Neural progenitor cell (in vitro differentiated cells): ENCODE measurements around the gene GABRB2. TPM values are rescaled to one million over a fixed set of nuclear protein-coding genes. Genes with fewer than 3 reads are reported as not detected.

Source experiments
- DNase-seq: peaks from one replicate; pipeline ENCODE4 v3.0.0-alpha.2; 2016; ENCODE audit warnings: low spot score
- H2AFZ ChIP-seq: fragments of 200-600 bp; sonication (generic); replicated peaks from 2 replicates; pipeline ENCODE4 v1.6.1; 2016; ENCODE audit warnings: antibody characterized with exemption
- H3F3A ChIP-seq: fragments of 200-600 bp; sonication (generic); 2 replicates; pipeline ENCODE4 v1.6.1; 2016; ENCODE audit warnings: antibody characterized with exemption, low read depth
- H3K27ac ChIP-seq: fragments of 200-600 bp; sonication (generic); 2 replicates; pipeline ENCODE4 v1.5.1; 2016; ENCODE audit warnings: mild to moderate bottlenecking
- H3K27me3 ChIP-seq: fragments of 200-600 bp; sonication (generic); 2 replicates; pipeline ENCODE4 v1.6.1; 2016; ENCODE audit warnings: mild to moderate bottlenecking, moderate library complexity
- H3K36me3 ChIP-seq: fragments of 200-600 bp; sonication (generic); 2 replicates; pipeline ENCODE4 v1.5.1; 2016
- H3K4me1 ChIP-seq: fragments of 200-600 bp; sonication (generic); 2 replicates; pipeline ENCODE4 v1.6.1; 2016; ENCODE audit warnings: mixed run types
- H3K4me2 ChIP-seq: fragments of 200-600 bp; sonication (generic); 2 replicates; pipeline ENCODE4 v1.6.1; 2016
- H3K4me3 ChIP-seq: fragments of 200-600 bp; sonication (generic); 2 replicates; pipeline ENCODE4 v1.5.1; 2016
- H3K79me2 ChIP-seq: fragments of 200-600 bp; sonication (generic); 2 replicates; pipeline ENCODE4 v1.6.1; 2016; ENCODE audit warnings: low read depth
- H3K9ac ChIP-seq: fragments of 200-600 bp; sonication (generic); 2 replicates; pipeline ENCODE4 v1.6.1; 2016
- H3K9me3 ChIP-seq: fragments of 200-600 bp; sonication (generic); 2 replicates; pipeline ENCODE4 v1.5.1; 2016; ENCODE audit warnings: low read depth
- H4K20me1 ChIP-seq: fragments of 200-600 bp; sonication (generic); 2 replicates; pipeline ENCODE4 v1.6.1; 2016; ENCODE audit warnings: low read depth
- H3K27ac Mint-ChIP-seq: 3 replicates; pipeline ENCODE4 v1.8.0; 2021; ENCODE audit warnings: mixed read lengths
- H3K27me3 Mint-ChIP-seq: 2 replicates; pipeline ENCODE4 v1.8.0; 2022; ENCODE audit warnings: low read depth, mild to moderate bottlenecking, inconsistent platforms, moderate library complexity, mixed read lengths; ENCODE audit not compliant: insufficient read depth
- H3K36me3 Mint-ChIP-seq: 3 replicates; pipeline ENCODE4 v1.8.0; 2021; ENCODE audit warnings: mixed read lengths
- H3K4me1 Mint-ChIP-seq: 3 replicates; pipeline ENCODE4 v1.8.0; 2021; ENCODE audit warnings: mixed read lengths
- H3K4me3 Mint-ChIP-seq: 3 replicates; pipeline ENCODE4 v1.8.0; 2021; ENCODE audit warnings: mild to moderate bottlenecking, moderate library complexity, mixed read lengths
- H3K9me3 Mint-ChIP-seq: 3 replicates; pipeline ENCODE4 v1.8.0; 2020; ENCODE audit warnings: mixed read lengths
- CTCF ChIP-seq: fragments of 200-600 bp; sonication (generic); IDR thresholded peaks from 2 replicates; pipeline ENCODE4 v1.5.1; 2017; ENCODE audit warnings: antibody characterized with exemption, mild to moderate bottlenecking
- EZH2 ChIP-seq: fragments of 200-600 bp; sonication (generic); IDR thresholded peaks from 2 replicates; pipeline ENCODE4 v1.6.1; 2017; ENCODE audit warnings: antibody characterized with exemption, mild to moderate bottlenecking, moderate library complexity
- EZH2phosphoT487 ChIP-seq: fragments of 200-600 bp; sonication (generic); IDR thresholded peaks from 2 replicates; pipeline ENCODE4 v1.6.1; 2017; ENCODE audit warnings: antibody characterized with exemption
- total RNA-seq: library from RNA; depleted of rRNA; stranded (reverse); fragments of >200 nt; gene quantifications from 2 replicates; pipeline ENCODE4 v1.2.3, GENCODE V29; 2015; ENCODE audit warnings: low replicate concordance

Gene GABRB2
- total RNA-seq, 1 donor from 2014 or later: 0.58 TPM

- Histone ChIP-seq H4K20me1 (no peaks in the 10 kb centered on the region), H3K9ac (no peak overlapping the region), H3K27me3 (no peaks in the 10 kb centered on the region), H3F3A (no peaks in the 10 kb centered on the region), H3K4me2 (no peak overlapping the region), H3K9me3 (no peaks in the 10 kb centered on the region), H3K4me3 (no peak overlapping the region), H3K4me1 (no peaks in the 10 kb centered on the region), H2AFZ (no peak overlapping the region), H3K79me2 (no peaks in the 10 kb centered on the region), H3K36me3 (no peaks in the 10 kb centered on the region), H3K27ac (no peak overlapping the region)
- no peak overlapping the region for H3K4me3 Mint-ChIP-seq
- H3K27ac Mint-ChIP-seq: no peak overlapping the region
- DNase-seq: no peak
- H3K36me3 Mint-ChIP-seq: no peaks in the 10 kb centered on the region
- H3K27me3 Mint-ChIP-seq: no peaks in the 10 kb centered on the region
- H3K9me3 Mint-ChIP-seq: no peaks in the 10 kb centered on the region
- no peak for TF ChIP-seq EZH2phosphoT487
- no peak for TF ChIP-seq CTCF
- no peak for TF ChIP-seq EZH2
- H3K4me1 Mint-ChIP-seq: peaks cover 4% of the 10 kb centered on the region
Observed at GRCh38 chr5:161382685-161383084, 163.8 kb downstream of the GABRB2 start.

- H3K4me3 Mint-ChIP-seq: no peak overlapping the region
- no peak for TF ChIP-seq CTCF
- no peak for TF ChIP-seq EZH2
- no peak for TF ChIP-seq EZH2phosphoT487
- H2AFZ ChIP-seq: no peak overlapping the region
- no peaks in the 10 kb centered on the region for H3K79me2 ChIP-seq
- no peaks in the 10 kb centered on the region for H3K27me3 ChIP-seq
- H3K36me3 ChIP-seq: no peaks in the 10 kb centered on the region
- no peaks in the 10 kb centered on the region for H3K36me3 Mint-ChIP-seq
- no peaks in the 10 kb centered on the region for H3K4me1 ChIP-seq
- H3F3A ChIP-seq: no peaks in the 10 kb centered on the region
- no peak overlapping the region for H3K27ac ChIP-seq
- H3K4me3 ChIP-seq: no peak overlapping the region
- H4K20me1 ChIP-seq: no peaks in the 10 kb centered on the region
- H3K4me2 ChIP-seq: no peak overlapping the region
- H3K4me1 Mint-ChIP-seq: peaks cover 3% of the 10 kb centered on the region
- no peak for DNase-seq
- no peaks in the 10 kb centered on the region for H3K9me3 Mint-ChIP-seq
- no peaks in the 10 kb centered on the region for H3K9me3 ChIP-seq
- no peak overlapping the region for H3K27ac Mint-ChIP-seq
- no peak overlapping the region for H3K9ac ChIP-seq
- no peaks in the 10 kb centered on the region for H3K27me3 Mint-ChIP-seq
Observed at GRCh38 chr5:161380486-161380885, 166.0 kb downstream of the GABRB2 start.

GRCh38 chr5:161378701-161379100 is 167.8 kb downstream of the GABRB2 start:
- Mint-ChIP-seq H3K36me3 (no peaks in the 10 kb centered on the region), H3K27me3 (peaks cover under 1% of the 10 kb centered on the region), H3K4me3 (no peak overlapping the region), H3K9me3 (no peaks in the 10 kb centered on the region), H3K27ac (no peak overlapping the region), H3K4me1 (peaks cover 3% of the 10 kb centered on the region)
- Histone ChIP-seq H4K20me1 (no peaks in the 10 kb centered on the region), H3K9ac (no peak overlapping the region), H3K4me1 (no peaks in the 10 kb centered on the region), H3K79me2 (no peaks in the 10 kb centered on the region), H3K4me2 (no peak overlapping the region), H3K9me3 (no peaks in the 10 kb centered on the region), H3K27me3 (no peaks in the 10 kb centered on the region), H3K27ac (no peak overlapping the region), H3K4me3 (no peak overlapping the region), H3F3A (no peaks in the 10 kb centered on the region), H3K36me3 (no peaks in the 10 kb centered on the region), H2AFZ (no peak overlapping the region)
- DNase-seq: no peak
- TF ChIP-seq CTCF (no peak), EZH2phosphoT487 (no peak), EZH2 (no peak)

- DNase-seq: no peak
- Histone ChIP-seq H2AFZ (no peak overlapping the region), H4K20me1 (no peaks in the 10 kb centered on the region), H3K9ac (no peak overlapping the region), H3K36me3 (no peaks in the 10 kb centered on the region), H3K27me3 (no peaks in the 10 kb centered on the region), H3K27ac (no peak overlapping the region), H3F3A (no peaks in the 10 kb centered on the region), H3K4me2 (no peak overlapping the region), H3K4me1 (no peaks in the 10 kb centered on the region), H3K79me2 (no peaks in the 10 kb centered on the region), H3K4me3 (no peak overlapping the region), H3K9me3 (no peaks in the 10 kb centered on the region)
- Mint-ChIP-seq H3K36me3 (no peaks in the 10 kb centered on the region), H3K27me3 (peaks cover 4% of the 10 kb centered on the region), H3K9me3 (no peaks in the 10 kb centered on the region), H3K27ac (no peak overlapping the region), H3K4me1 (peaks cover 24% of the 10 kb centered on the region), H3K4me3 (no peak overlapping the region)
- no peak for TF ChIP-seq CTCF
- no peak for TF ChIP-seq EZH2phosphoT487
- no peak for TF ChIP-seq EZH2
Observed at GRCh38 chr5:161376034-161376433, 170.5 kb downstream of the GABRB2 start.
